Panc1 (cell line): ENCODE results near the gene ANAPC5.

Experiments used
- SIN3A ChIP-seq: IDR thresholded peaks from 2 replicates; pipeline ENCODE4 v1.6.1; 2012; ENCODE audit warnings: low read depth, mild to moderate bottlenecking, low read length, moderate library complexity, borderline replicate concordance; ENCODE audit not compliant: insufficient read depth
- TF ChIP-seq, protein P1 (sequence below): fragments of 450-650 bp; IDR thresholded peaks from 2 replicates; pipeline ENCODE4 v1.5.1; 2017; ENCODE audit warnings: mild to moderate bottlenecking

DNA sequence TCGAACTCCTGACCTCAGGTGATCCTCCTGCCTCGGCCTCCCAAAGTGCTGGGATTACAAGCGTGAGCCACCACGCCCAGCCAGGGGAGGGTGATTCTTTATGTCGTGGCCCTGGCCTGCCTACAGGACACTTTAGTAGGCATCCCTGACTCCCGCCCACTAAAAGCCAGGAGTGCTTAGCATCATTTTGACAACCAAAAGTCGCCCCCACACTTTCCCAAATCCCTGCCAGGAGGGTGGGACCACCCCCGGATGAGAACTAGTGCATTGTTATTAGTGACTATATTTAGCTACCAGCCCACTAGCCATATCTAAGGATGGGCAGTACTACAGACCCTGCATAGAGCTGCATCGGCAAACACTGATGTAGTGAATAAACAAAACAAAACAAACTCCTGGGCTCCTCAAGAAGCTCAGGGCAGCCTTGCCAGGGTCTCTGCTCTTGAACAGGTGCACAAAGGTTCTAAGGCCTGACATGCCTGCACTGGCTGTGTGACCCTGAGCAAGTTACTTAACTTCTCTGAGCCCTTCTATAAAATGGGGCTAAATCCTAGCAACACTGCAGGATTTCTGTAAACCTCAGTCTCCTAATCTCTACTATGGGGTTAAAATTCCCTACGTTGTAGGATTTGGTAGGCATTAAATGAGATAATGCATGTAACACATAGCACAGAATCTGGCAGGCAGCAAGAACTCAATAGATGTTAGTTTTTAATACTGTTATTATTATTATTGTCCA is 57.9 kb downstream of the ANAPC5 start:
- no peak for TF ChIP-seq SIN3A
- TF ChIP-seq, protein P1, sequence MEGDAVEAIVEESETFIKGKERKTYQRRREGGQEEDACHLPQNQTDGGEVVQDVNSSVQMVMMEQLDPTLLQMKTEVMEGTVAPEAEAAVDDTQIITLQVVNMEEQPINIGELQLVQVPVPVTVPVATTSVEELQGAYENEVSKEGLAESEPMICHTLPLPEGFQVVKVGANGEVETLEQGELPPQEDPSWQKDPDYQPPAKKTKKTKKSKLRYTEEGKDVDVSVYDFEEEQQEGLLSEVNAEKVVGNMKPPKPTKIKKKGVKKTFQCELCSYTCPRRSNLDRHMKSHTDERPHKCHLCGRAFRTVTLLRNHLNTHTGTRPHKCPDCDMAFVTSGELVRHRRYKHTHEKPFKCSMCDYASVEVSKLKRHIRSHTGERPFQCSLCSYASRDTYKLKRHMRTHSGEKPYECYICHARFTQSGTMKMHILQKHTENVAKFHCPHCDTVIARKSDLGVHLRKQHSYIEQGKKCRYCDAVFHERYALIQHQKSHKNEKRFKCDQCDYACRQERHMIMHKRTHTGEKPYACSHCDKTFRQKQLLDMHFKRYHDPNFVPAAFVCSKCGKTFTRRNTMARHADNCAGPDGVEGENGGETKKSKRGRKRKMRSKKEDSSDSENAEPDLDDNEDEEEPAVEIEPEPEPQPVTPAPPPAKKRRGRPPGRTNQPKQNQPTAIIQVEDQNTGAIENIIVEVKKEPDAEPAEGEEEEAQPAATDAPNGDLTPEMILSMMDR, result no peak
